HUES64 (cell line): ENCODE results near the gene SBF2.
"Not testable (repeated sequence)": the region's sequence is repeated elsewhere in the genome, so short reads cannot be mapped to it uniquely, and the experiment has no call there.

Source experiments
- H3K27ac ChIP-seq: 2 replicates; pipeline ENCODE4 v1.7.0; 2013; ENCODE audit warnings: low read depth, low read length, inconsistent platforms
- H3K27me3 ChIP-seq: 2 replicates; pipeline ENCODE4 v1.6.1; 2013; ENCODE audit warnings: mild to moderate bottlenecking, low read length; ENCODE audit not compliant: insufficient read depth
- H3K36me3 ChIP-seq: 2 replicates; pipeline ENCODE4 v1.6.1; 2013; ENCODE audit warnings: mild to moderate bottlenecking, low read length; ENCODE audit not compliant: insufficient read depth
- H3K4me1 ChIP-seq: 2 replicates; pipeline ENCODE4 v1.6.1; 2013; ENCODE audit warnings: mild to moderate bottlenecking, low read length, moderate library complexity; ENCODE audit not compliant: insufficient read depth
- H3K4me3 ChIP-seq: 2 replicates; pipeline ENCODE4 v1.5.1; 2013; ENCODE audit warnings: mild to moderate bottlenecking, low read length, moderate library complexity
- H3K9ac ChIP-seq: 2 replicates; pipeline ENCODE4 v1.6.1; 2013; ENCODE audit warnings: mild to moderate bottlenecking, low read depth, low read length
- H3K9me3 ChIP-seq: 2 replicates; pipeline ENCODE4 v1.6.1; 2013; ENCODE audit warnings: low read depth, low read length; ENCODE audit not compliant: insufficient read depth
- WGBS: fragments of 150-250, 120-280 bp; methylation state at CpG from one replicate; pipeline ENCODE4 v1.1.7; 2013; ENCODE audit warnings: missing lambda C conversion rate; 5-methylcytosine and 5-hydroxymethylcytosine counted together

The SBF2 gene

GRCh38 chr11:10019906-10020682 is 273.9 kb downstream of the SBF2 start:
- Histone ChIP-seq H3K9ac (no peak overlapping the region), H3K4me3 (no peak overlapping the region), H3K4me1 (peaks cover 37% of the 10 kb centered on the region), H3K36me3 (no peaks in the 10 kb centered on the region), H3K27me3 (no peaks in the 10 kb centered on the region), H3K9me3 (no peaks in the 10 kb centered on the region), H3K27ac (no peak overlapping the region)
- WGBS, result 86% methylated on average over 5 of the region's 7 CpGs

- H3K9ac ChIP-seq, result no peak overlapping the region
- H3K36me3 ChIP-seq, result no peaks in the 10 kb centered on the region
- no peak overlapping the region for H3K4me3 ChIP-seq
- WGBS, result 100% methylated on average over 1 of the region's 1 CpG
- no peak overlapping the region for H3K27ac ChIP-seq
- H3K9me3 ChIP-seq, result no peaks in the 10 kb centered on the region
- H3K4me1 ChIP-seq, result peaks cover 27% of the 10 kb centered on the region
- no peaks in the 10 kb centered on the region for H3K27me3 ChIP-seq
These were observed 276.1 kb downstream of the SBF2 start for GRCh38 chr11:10017911-10018310.

DNA sequence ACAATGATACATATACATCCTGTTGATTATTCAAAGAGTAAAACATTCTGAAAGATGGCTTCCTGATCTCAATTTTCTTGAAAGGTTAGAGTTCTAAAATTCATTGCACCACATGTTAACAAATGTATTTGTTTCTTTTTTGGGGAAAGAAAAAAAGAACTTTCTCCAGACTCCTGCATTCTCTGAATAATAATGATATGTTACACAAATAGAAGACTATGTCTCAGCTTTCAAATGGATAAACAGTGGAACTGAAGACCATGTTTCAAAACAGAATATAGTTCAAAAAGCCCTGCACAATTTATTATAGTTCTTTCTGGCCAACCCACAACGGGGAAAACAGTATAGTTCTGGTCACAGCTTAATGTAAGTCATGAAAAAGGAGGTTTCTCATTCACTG is 277.0 kb downstream of the SBF2 start:
- 100% methylated on average over 1 of the region's 1 CpG for WGBS
- H3K4me1 ChIP-seq, result peaks cover 25% of the 10 kb centered on the region
- H3K27ac ChIP-seq, result no peak overlapping the region
- no peak overlapping the region for H3K4me3 ChIP-seq
- H3K9ac ChIP-seq, result no peak overlapping the region
- H3K27me3 ChIP-seq, result no peaks in the 10 kb centered on the region
- H3K36me3 ChIP-seq, result no peaks in the 10 kb centered on the region
- no peaks in the 10 kb centered on the region for H3K9me3 ChIP-seq

DNA sequence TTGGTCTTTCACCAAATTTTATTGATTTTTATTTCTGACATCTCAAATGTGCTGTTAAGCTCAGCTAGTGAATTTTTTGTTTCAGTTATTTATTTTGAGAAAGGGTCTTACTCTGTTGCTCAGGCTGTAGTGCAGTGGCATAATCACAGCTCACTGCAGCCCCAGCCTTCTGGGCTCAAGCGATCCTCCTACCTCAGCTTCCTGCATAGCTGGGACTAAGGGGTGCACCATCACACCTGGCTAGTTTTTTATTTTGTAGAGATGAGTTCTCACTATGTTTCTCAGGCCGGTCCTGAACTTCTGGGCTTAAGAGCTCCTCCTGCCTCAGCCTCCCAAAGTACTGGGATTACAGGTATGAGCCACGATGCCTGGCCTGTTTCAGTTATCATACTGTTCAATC is 282.0 kb downstream of the SBF2 start:
- Histone ChIP-seq H3K4me3 (no peak overlapping the region), H3K9ac (no peak overlapping the region), H3K9me3 (peaks cover 38% of the 10 kb centered on the region), H3K27me3 (no peaks in the 10 kb centered on the region), H3K36me3 (no peaks in the 10 kb centered on the region), H3K4me1 (no peaks in the 10 kb centered on the region; the same call in 1 of the 2 replicates), H3K27ac (no peak overlapping the region)
- WGBS, result 97% methylated on average over 3 of the region's 3 CpGs

GRCh38 chr11:10005955-10006525 is 288.0 kb downstream of the SBF2 start:
- Histone ChIP-seq H3K4me3 (no peak overlapping the region), H3K27me3 (no peaks in the 10 kb centered on the region), H3K4me1 (peaks cover 18% of the 10 kb centered on the region), H3K27ac (no peak overlapping the region), H3K9ac (no peak overlapping the region), H3K36me3 (no peaks in the 10 kb centered on the region), H3K9me3 (peaks cover 32% of the 10 kb centered on the region)
- 96% methylated on average over 5 of the region's 5 CpGs for WGBS

GRCh38 chr11:10004526-10005113 is 289.4 kb downstream of the SBF2 start:
- Histone ChIP-seq H3K27ac (peak overlapping the region; percentile 62), H3K27me3 (no peaks in the 10 kb centered on the region), H3K4me1 (peaks cover 18% of the 10 kb centered on the region), H3K36me3 (no peaks in the 10 kb centered on the region), H3K9me3 (peaks cover 22% of the 10 kb centered on the region), H3K9ac (no peak overlapping the region), H3K4me3 (no peak overlapping the region)
- WGBS, result 80% methylated on average over 1 of the region's 1 CpG

DNA sequence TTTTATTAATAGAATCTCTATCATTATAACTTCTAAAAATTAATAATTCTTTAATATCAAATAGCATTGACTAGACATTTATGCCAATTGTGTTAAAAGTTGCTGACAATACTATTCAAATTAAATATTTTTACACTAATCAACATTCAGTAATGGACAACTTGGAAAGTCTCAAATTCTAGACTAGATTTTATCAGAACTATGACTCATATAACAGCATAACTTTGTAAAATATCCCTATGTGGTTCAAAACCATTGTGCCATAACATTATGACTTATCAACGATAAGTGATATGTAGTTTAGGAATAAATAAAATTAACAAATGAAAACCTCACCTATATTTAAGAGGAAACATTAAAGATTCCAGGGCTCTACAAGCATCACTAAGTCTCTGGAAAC is 291.8 kb downstream of the SBF2 start:
- no CpG with 5 or more reads among the region's 1 CpG for WGBS
- H3K27me3 ChIP-seq, result no peaks in the 10 kb centered on the region

DNA sequence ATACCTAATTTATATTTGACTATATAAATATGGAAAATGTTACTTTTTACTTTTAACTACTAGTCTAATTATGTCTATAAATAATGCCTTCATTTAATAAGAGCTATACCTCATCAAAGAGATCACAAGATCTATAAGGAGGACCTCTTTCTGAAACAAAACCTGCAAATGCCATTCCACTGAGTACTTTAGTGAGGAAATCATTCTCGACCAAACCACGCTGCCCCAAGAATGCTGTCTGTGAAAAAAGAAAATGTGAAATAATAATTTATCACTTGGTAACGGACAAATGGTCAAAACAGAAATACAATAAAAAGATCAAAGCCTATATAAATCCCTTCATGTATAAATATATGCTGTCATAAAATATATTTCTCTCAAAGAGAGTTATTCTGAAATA is 301.7 kb downstream of the SBF2 start:
- WGBS, result 100% methylated on average over 2 of the region's 3 CpGs
- H3K4me3 ChIP-seq, result no peak overlapping the region
- H3K4me1 ChIP-seq, result no peaks in the 10 kb centered on the region
- H3K9me3 ChIP-seq, result no peaks in the 10 kb centered on the region; the same call in 1 of the 2 replicates
- peaks cover 33% of the 10 kb centered on the region for H3K36me3 ChIP-seq
- no peak overlapping the region for H3K9ac ChIP-seq
- no peaks in the 10 kb centered on the region for H3K27me3 ChIP-seq
- H3K27ac ChIP-seq, result no peak overlapping the region

More for the DNA sequence above, 291.8 kb downstream of the SBF2 start:
- no peak overlapping the region for H3K4me3 ChIP-seq
- peaks cover 4% of the 10 kb centered on the region; the same call in 1 of the 2 replicates for H3K9me3 ChIP-seq
- peaks cover 18% of the 10 kb centered on the region for H3K4me1 ChIP-seq
- no peak overlapping the region for H3K27ac ChIP-seq
- no peaks in the 10 kb centered on the region for H3K36me3 ChIP-seq
- no peak overlapping the region for H3K9ac ChIP-seq

- Histone ChIP-seq H3K4me3 (no peak overlapping the region), H3K9me3 (no peaks in the 10 kb centered on the region; the same call in 1 of the 2 replicates), H3K36me3 (peaks cover 29% of the 10 kb centered on the region), H3K27me3 (no peaks in the 10 kb centered on the region), H3K9ac (no peak overlapping the region), H3K4me1 (no peaks in the 10 kb centered on the region), H3K27ac (no peak overlapping the region)
- WGBS, result 85% methylated on average over 3 of the region's 4 CpGs
These were observed 303.6 kb downstream of the SBF2 start for GRCh38 chr11:9990221-9990973.

DNA sequence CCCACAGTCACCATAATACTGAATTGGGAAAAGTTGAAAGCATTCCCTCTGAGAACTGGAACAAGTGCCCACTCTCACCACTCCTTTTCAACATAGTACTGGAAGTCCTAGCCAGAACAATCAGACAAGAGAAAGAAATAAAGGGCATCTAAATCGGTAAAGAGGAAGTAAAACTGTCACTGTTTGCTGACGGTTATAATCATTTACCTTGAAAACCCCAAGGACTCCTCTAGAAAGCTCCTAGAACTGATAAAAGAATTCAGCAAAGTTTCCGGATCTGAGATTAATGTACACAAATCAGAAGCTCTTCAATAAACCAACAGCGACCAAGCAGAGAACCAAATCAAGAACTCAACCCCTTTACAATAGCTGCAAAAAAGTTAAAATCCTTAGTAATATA is 306.7 kb downstream of the SBF2 start:
- H3K9ac ChIP-seq, H3K27me3 ChIP-seq, H3K9me3 ChIP-seq, H3K27ac ChIP-seq, H3K4me3 ChIP-seq: not testable (repeated sequence)
- WGBS, result 89% methylated on average over 4 of the region's 4 CpGs
- H3K4me1 ChIP-seq, result peaks cover 21% of the 10 kb centered on the region
- peaks cover 26% of the 10 kb centered on the region for H3K36me3 ChIP-seq
